Subcutaneous adipose tissue (tissue), 4 donors: Measurements from ENCODE around the gene ELFN1. TPM values are rescaled to one million over a fixed set of nuclear protein-coding genes. Genes with fewer than 3 reads are reported as not detected.

Experiments used
- total RNA-seq, 4 donors: library from RNA; depleted of rRNA; stranded (reverse); fragments of >200 nt; gene quantifications; one replicate each; pipeline ENCODE4 v1.1.0, GENCODE V29; 2016
- TF ChIP-seq, protein P1 (sequence below): fragments of 450-650 bp; IDR thresholded peaks from one replicate; pipeline ENCODE4 v1.5.1; 2016; ENCODE audit warnings: low read depth, mild to moderate bottlenecking, control low read depth, antibody characterized with exemption, moderate library complexity

The ELFN1 gene
- total RNA-seq, 4 donors from 2014 or later = 0.51 to 3.6 (median 0.85) TPM

DNA sequence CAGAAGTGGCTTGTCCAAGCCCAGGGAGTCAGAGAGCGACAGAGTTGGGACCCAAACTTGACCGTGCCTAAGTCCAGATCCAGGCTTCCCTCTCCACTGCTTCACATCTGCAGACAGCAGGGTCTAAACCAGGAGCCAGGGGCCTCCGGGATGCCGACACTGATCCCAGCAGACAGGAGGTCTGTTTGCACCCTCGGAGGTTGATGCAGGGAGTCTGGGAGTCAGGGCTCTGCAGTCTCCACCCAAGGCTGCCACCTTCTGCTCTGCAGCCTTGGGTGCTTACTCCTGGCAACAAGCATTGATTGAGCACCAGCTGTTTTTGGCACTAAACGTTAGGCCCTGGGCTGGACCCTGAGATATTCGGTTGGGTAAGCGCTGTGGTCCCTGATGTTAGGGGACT lies 21.0 kb downstream of the ELFN1 start:
- TF ChIP-seq, protein P1, sequence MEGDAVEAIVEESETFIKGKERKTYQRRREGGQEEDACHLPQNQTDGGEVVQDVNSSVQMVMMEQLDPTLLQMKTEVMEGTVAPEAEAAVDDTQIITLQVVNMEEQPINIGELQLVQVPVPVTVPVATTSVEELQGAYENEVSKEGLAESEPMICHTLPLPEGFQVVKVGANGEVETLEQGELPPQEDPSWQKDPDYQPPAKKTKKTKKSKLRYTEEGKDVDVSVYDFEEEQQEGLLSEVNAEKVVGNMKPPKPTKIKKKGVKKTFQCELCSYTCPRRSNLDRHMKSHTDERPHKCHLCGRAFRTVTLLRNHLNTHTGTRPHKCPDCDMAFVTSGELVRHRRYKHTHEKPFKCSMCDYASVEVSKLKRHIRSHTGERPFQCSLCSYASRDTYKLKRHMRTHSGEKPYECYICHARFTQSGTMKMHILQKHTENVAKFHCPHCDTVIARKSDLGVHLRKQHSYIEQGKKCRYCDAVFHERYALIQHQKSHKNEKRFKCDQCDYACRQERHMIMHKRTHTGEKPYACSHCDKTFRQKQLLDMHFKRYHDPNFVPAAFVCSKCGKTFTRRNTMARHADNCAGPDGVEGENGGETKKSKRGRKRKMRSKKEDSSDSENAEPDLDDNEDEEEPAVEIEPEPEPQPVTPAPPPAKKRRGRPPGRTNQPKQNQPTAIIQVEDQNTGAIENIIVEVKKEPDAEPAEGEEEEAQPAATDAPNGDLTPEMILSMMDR = no peak

DNA sequence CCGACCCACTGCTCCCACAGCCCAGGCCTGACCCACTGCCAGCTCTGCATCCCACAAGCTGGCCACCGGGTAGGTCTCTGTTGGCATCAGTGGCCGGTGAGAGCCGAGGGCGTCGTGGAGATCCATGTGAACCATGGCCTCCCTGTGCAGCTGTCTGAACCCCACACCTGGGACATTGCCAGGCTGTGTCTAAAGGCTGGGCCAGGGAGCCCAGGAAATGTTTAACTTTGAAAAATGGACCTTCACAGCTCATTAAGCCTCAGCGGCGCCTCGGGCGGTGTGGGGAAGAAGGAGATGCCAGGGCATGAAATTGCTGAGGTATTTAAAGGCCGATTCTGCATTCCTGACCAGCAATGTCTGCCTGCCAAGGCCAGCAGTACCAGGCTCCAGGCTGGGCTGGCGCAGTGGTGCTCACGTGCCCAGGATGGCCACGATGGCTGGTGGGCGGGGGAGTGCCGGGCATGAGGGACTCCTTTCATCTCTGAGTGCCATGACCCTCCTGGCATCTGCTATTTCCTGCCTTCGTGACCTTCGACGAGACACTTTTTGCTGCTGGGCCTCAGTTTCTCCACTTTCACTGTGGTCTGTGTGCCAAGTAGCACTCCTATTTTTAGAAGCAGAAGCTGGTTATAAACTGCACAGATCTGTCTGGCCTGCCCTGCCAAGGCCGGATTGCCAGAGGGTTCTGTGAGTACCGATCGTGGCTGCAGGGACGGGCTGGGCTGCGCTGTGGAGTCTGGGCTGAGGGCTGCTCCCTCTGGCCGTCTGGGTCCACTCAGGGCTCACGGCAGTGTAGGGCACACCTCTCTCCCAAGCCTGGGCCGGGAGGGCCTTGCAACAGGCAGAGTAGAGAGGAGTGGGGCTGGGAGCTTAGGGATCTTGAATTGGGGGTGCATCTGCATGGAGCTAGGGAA lies 21.8 kb downstream of the ELFN1 start:
- TF ChIP-seq, protein P1 = no peak

DNA sequence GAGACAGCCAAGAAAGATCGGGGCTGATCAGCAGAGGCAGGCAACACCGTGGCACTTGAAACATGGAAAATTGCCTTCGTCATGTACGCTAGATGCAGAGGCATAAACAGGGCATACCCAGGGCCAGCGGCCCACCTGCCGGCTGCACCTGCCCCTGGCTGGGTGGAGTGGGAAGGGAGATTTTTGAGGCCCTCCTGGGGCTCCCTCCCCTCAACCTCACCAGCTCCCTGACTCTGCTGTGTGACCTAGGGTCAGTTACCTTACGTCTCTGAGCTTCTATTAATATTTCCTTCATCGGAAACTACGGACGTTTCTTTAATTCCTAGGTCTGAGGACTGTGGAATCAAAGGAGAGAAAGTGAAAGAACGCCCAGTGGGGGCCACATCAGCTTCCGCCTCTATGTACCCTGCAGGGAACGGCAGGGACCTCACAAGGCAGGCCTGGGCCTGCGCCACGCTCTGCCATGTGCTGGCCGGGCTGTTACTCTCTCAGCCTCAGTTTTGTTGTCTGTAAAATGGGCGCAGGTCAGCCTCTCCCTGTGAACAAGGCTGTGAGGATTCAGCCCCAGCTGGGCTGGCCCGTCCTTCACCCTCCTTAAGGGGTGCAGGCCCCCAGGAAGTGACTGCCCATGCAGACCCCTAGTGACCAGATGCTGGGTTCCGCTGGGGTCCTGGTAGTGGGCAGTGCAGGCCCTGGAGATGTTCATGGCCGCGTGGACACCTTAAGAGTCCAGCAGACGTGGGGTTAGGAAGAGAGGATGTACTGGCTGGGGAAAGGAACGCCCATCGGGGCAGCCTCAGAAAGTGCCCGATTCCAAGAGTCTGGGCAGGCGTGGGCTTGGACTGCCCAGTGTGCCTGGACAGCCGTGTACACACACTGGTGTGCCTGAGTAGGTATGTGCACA lies 22.7 kb downstream of the ELFN1 start:
- TF ChIP-seq, protein P1 = no peak

DNA sequence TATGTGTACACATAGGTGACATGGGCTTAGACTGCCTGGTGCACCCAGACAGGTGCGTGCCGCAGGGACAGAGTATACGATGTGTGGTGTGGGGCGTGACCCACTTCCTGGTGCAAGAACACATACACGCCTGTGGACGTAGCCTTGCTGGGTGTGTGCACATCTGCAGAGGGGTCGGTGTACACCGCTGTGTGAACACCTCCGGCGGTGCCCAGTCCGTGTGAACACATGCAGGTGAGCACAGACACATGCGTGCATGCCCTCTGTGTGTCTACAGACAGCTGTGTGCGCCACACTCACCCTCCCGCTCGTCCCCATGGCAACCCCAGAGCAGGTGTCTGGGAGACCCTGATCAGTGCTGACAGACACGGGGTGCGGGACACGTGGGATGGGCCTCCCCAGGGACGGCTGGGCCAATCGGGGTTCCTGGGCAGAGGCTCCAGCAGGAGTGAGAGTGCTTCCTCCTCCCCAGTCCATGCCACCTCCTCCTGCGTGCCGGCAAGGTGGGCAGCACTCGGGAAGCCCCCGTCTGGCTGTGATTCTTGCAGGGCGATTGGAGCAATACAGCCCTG lies 23.4 kb downstream of the ELFN1 start:
- TF ChIP-seq, protein P1 = no peak

DNA sequence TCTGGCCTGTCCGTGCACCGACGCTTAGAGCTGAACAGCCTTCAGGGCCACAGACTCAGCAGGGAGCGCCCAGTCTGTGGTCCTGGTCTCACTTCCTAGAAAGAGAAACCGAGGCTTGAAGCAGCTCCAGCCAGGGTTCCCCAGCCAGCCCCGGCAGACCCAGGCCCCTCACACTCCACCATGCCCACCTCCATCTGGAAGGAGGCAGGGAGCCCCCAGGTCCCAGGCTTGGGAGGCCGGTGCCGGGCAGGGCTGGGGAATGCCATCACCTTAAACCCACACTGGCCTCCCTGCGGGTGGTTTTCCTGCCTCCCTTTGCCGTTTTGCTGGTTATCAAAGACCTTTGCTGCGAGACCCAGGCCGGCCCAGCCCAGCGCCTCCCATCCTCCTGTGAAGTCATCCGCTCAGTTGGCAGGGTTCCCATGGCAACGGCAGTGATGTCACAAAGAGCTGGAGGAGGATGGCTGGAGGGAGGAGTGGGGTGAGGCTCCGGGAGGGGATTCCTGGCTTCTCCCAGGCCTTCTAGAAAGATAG lies 24.0 kb downstream of the ELFN1 start:
- TF ChIP-seq, protein P1 = no peak

DNA sequence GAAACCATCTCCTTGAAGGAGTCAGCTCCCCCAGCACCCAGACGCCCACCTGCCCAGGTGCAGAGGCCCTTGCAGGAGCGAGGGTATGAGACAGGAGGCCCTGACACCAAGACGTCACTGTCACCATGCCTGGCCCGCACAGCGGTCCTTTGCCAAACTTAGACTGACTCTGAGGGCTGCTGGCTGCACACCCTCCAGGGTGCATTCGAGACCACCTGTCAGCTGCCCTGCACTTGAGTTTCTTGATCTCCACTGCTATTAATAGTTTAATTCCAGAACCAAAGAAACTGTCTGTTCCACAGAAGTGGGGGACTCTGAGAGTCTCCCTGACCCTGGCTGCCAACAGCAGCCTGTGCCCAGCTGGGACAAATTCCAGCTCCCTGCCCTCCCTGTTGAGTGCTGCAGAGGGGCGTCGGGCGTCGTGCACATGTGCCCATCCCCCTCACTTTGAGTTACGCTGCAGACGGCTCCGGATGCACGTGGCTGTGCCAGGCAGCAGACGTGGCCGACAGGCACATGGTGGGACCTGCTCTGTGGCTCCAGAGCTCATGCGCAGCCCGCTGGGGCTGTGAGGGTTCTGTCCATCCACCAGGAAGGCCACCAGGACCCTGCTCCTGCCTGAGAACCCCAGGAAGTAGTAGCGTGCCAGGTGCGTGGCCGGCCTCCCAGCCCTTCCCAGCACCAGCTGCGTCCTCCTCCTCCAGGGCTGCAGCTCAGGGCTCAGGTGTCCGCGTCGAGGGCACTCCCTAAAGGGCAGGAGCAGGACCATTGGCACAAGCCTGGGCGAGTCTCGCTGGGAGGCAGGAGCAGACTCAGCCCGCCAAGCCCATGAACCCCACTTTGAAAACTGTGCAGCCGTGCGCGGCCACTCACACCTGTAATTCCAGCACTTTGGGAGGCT lies 24.8 kb downstream of the ELFN1 start:
- TF ChIP-seq, protein P1 = no peak
